Neural cell (in vitro differentiated cells): ENCODE measurements around the gene REV1. TPM values are rescaled to one million over a fixed set of nuclear protein-coding genes. Genes with fewer than 3 reads are reported as not detected.

ENCODE experiments used
- H2AFZ ChIP-seq: fragments of 200-600, 300-800 bp; sonication (generic), shearing (Covaris generic); 2 replicates; pipeline ENCODE4 v1.6.0; 2014; ENCODE audit warnings: low read depth, mild to moderate bottlenecking, antibody characterized with exemption, low read length, moderate library complexity
- H3F3A ChIP-seq: fragments of 200-600 bp; shearing (Covaris generic); 2 replicates; pipeline ENCODE4 v1.6.1; 2016; ENCODE audit warnings: mild to moderate bottlenecking, moderate library complexity, mixed read lengths, antibody characterized with exemption, low read length; ENCODE audit not compliant: insufficient read depth, poor library complexity, severe bottlenecking
- H3K27ac ChIP-seq: fragments of 200-600, 300-800 bp; sonication (generic), shearing (Covaris generic); 2 replicates; pipeline ENCODE4 v1.5.1; 2014; ENCODE audit warnings: mild to moderate bottlenecking, low read length, moderate library complexity
- H3K27me3 ChIP-seq: fragments of 300-800, 200-600 bp; sonication (generic), shearing (Covaris generic); 2 replicates; pipeline ENCODE4 v1.6.0; 2014; ENCODE audit warnings: mild to moderate bottlenecking, low read depth, low read length, moderate library complexity; ENCODE audit not compliant: insufficient read depth
- H3K36me3 ChIP-seq: fragments of 300-800, 200-600 bp; sonication (generic), shearing (Covaris generic); 2 replicates; pipeline ENCODE4 v1.5.1; 2014; ENCODE audit warnings: mild to moderate bottlenecking, antibody characterized with exemption, low read length, moderate library complexity; ENCODE audit not compliant: insufficient read depth
- H3K4me2 ChIP-seq: fragments of 300-800, 200-600 bp; sonication (generic), shearing (Covaris generic); 2 replicates; pipeline ENCODE4 v1.6.0; 2014; ENCODE audit warnings: mild to moderate bottlenecking, low read length
- H3K4me3 ChIP-seq: fragments of 300-800, 200-600 bp; sonication (generic), shearing (Covaris generic); 2 replicates; pipeline ENCODE4 v1.5.1; 2014; ENCODE audit warnings: mild to moderate bottlenecking, low read length, moderate library complexity
- H3K79me2 ChIP-seq: fragments of 200-600 bp; shearing (Covaris generic); replicated peaks from 2 replicates; pipeline ENCODE4 v1.6.0; 2014; ENCODE audit warnings: mild to moderate bottlenecking, low read length, moderate library complexity; ENCODE audit not compliant: insufficient read depth
- H3K9ac ChIP-seq: fragments of 300-800, 200-600 bp; sonication (generic), shearing (Covaris generic); 2 replicates; pipeline ENCODE4 v1.6.1; 2016; ENCODE audit warnings: mild to moderate bottlenecking, low read length, mixed read lengths
- H3K9me2 ChIP-seq: fragments of 200-600 bp; shearing (Covaris generic); 2 replicates; pipeline ENCODE4 v1.6.1; 2016; ENCODE audit warnings: mild to moderate bottlenecking, low read length, mixed read lengths; ENCODE audit not compliant: insufficient read depth
- H3K9me3 ChIP-seq: fragments of 200-600, 300-800 bp; sonication (generic), shearing (Covaris generic); 2 replicates; pipeline ENCODE4 v1.6.1; 2016; ENCODE audit warnings: mild to moderate bottlenecking, mixed run types, low read length, moderate library complexity, mixed read lengths
- H4K20me1 ChIP-seq: fragments of 200-600 bp; shearing (Covaris generic); 2 replicates; pipeline ENCODE4 v1.6.1; 2016; ENCODE audit warnings: mild to moderate bottlenecking, mixed run types; ENCODE audit not compliant: insufficient read depth
- CTCF ChIP-seq: fragments of 450-650 bp; IDR thresholded peaks from 2 replicates; pipeline ENCODE4 v1.5.1; 2014; ENCODE audit warnings: antibody characterized with exemption, mild to moderate bottlenecking, moderate library complexity; ENCODE audit not compliant: poor library complexity, severe bottlenecking
- EP300 ChIP-seq: fragments of 450-650 bp; conservative IDR thresholded peaks from 2 replicates; pipeline ENCODE4 v1.6.1; 2014; ENCODE audit warnings: antibody characterized with exemption, mild to moderate bottlenecking, moderate library complexity; ENCODE audit not compliant: poor library complexity, severe bottlenecking
- MXI1 ChIP-seq: fragments of 450-650 bp; conservative IDR thresholded peaks from 2 replicates; pipeline ENCODE4 v1.6.1; 2014; ENCODE audit warnings: antibody characterized with exemption, mild to moderate bottlenecking; ENCODE audit not compliant: poor library complexity, severe bottlenecking
- RAD21 ChIP-seq: fragments of 450-650 bp; conservative IDR thresholded peaks from 2 replicates; pipeline ENCODE4 v1.6.1; 2014; ENCODE audit warnings: antibody characterized with exemption, mild to moderate bottlenecking, moderate library complexity
- REST ChIP-seq: IDR thresholded peaks from 2 replicates; pipeline ENCODE4 v1.6.1; 2012; ENCODE audit warnings: borderline replicate concordance
- TAF1 ChIP-seq: IDR thresholded peaks from 2 replicates; pipeline ENCODE4 v1.6.1; 2012; ENCODE audit warnings: low read depth
- polyA plus RNA-seq: library from polyadenylated mRNA; depleted of rRNA; stranded (reverse); fragments of >200 nt; gene quantifications from 2 replicates; pipeline ENCODE4 v1.2.3, GENCODE V29; 2014

Gene REV1
- polyA plus RNA-seq, 1 donor from 2014 or later = 84.1 TPM

- Histone ChIP-seq H2AFZ (no peak overlapping the region), H3K9me2 (no peaks in the 10 kb centered on the region), H3K27ac (peak overlapping the region; percentile 79), H3K4me2 (peak overlapping the region; percentile 42), H3K79me2 (peaks cover 30% of the 10 kb centered on the region), H3K27me3 (no peaks in the 10 kb centered on the region), H4K20me1 (no peaks in the 10 kb centered on the region), H3K9ac (peak overlapping the region; percentile 85), H3K4me3 (peak overlapping the region; percentile 94), H3K9me3 (no peaks in the 10 kb centered on the region), H3K36me3 (no peaks in the 10 kb centered on the region), H3F3A (no peaks in the 10 kb centered on the region)
- no peak for TF ChIP-seq CTCF
- no peak for TF ChIP-seq EP300
- TF ChIP-seq MXI1 = no peak
These were observed 1.0 kb upstream of the REV1 start for GRCh38 chr2:99490623-99491461.

GRCh38 chr2:99489063-99489760 lies 605 bp downstream of the REV1 start:
- Histone ChIP-seq H3K9me2 (no peaks in the 10 kb centered on the region), H3K4me2 (peak overlapping the region; percentile 87), H3K4me3 (peak overlapping the region; percentile 94), H3K27ac (peak overlapping the region; percentile 69), H3F3A (no peaks in the 10 kb centered on the region), H3K36me3 (no peaks in the 10 kb centered on the region), H3K9ac (peak overlapping the region; percentile 85), H3K79me2 (peaks cover 46% of the 10 kb centered on the region), H3K27me3 (no peaks in the 10 kb centered on the region), H2AFZ (peak overlapping the region; percentile 47), H3K9me3 (no peaks in the 10 kb centered on the region), H4K20me1 (no peaks in the 10 kb centered on the region)
- TF ChIP-seq TAF1 (peak; percentile 39), RAD21 (no peak), REST (peak; percentile 14)
